Lower leg skin (tissue), 3 donors: ENCODE results near the gene PAK1IP1.
"Not testable (repeated sequence)": the region's sequence is repeated elsewhere in the genome, so short reads cannot be mapped to it uniquely, and the experiment has no call there.

Experiments
- CTCF ChIP-seq, 3 donors: fragments of 450-650 bp; IDR thresholded peaks; one replicate each; pipeline ENCODE4 v1.5.1; 2016; ENCODE audit warnings: antibody characterized with exemption in 3 of 3, mild to moderate bottlenecking in 3 of 3, moderate library complexity in 2 of 3
- POLR2A ChIP-seq, 2 donors: fragments of 450-650 bp; IDR thresholded peaks; one replicate each; pipeline ENCODE4 v1.6.1; 2016 to 2017; ENCODE audit warnings: antibody characterized with exemption in 2 of 2, mild to moderate bottlenecking in 1 of 2, moderate library complexity in 1 of 2

DNA sequence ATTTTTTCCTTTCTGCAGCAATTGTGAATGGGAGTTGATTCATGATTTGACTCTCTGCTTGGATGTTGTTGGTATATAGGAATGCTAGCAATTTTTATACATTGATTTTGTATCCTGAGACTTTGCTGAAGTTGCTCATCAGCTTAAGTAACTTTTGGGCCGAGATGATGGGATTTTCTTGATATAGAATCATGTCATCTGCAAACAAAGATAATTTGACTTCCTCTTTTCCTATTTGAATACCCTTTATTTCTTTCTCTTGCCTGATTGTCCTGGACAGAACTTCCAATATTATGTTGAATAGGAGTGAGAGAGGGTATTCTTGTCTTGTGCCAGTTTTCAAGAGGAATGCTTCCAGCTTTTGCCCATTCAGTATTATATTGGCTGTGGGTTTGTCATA, 29.2 kb upstream of the PAK1IP1 start:
- TF ChIP-seq CTCF, POLR2A (IDR thresholded peaks at IDR 0.05): not testable (repeated sequence)
